HCT116 (cell line): ENCODE results near the gene MICALL1. TPM values are rescaled to one million over a fixed set of nuclear protein-coding genes. Genes with fewer than 3 reads are reported as not detected.

ENCODE experiments used
- ATAC-seq: fragments of 200-7000 bp; cut with Tn5 transposase; 2 replicates; pipeline ENCODE4 v1.9.1; 2020; ENCODE audit warnings: mild to moderate bottlenecking, moderate library complexity
- BruUV-seq: library from RNA; stranded (reverse); fragments of 400-500 nt; replicated peaks from 2 replicates; lab custom pipeline; 2021; lab: Mats Ljungman, UMichigan
- CTCF ChIA-PET: fragments of 300-600 bp; sonication (Branson Sonifier 250); formaldehyde crosslinking; loops from one replicate; lab custom pipeline; 2021; ENCODE audit warnings: antibody characterized with exemption; lab: Charles Lee
- POLR2A ChIA-PET: fragments of 300-600, 350-600 bp; sonication (Branson Sonifier 250); formaldehyde crosslinking; loops from one replicate; lab custom pipeline; 2021; ENCODE audit warnings: antibody characterized with exemption; lab: Charles Lee
- RAD21 ChIA-PET, 2 experiments: fragments of 300-600 bp; sonication (Branson Sonifier 250); formaldehyde crosslinking; loops; one replicate each; lab custom pipeline; 2023; ENCODE audit warnings: low total read pairs in 2 of 2; ENCODE audit not compliant: uncharacterized antibody in 2 of 2, unreplicated experiment in 2 of 2, low non-redundant PET in 1 of 2; lab: Charles Lee
- DNase-seq: peaks from one replicate; pipeline ENCODE4 v3.0.0-alpha.2; 2010; ENCODE audit warnings: low read depth, low spot score
- H2AFZ ChIP-seq: fragments of 200-600 bp; shearing (Covaris generic), sonication (generic); 2 replicates; pipeline ENCODE4 v1.6.1; 2017; ENCODE audit warnings: low read depth, mixed run types, mixed read lengths, antibody characterized with exemption, low read length; ENCODE audit not compliant: poor library complexity, severe bottlenecking
- H3K27ac ChIP-seq: 2 replicates; pipeline ENCODE4 v1.5.1; 2012; ENCODE audit warnings: low read depth, low read length
- H3K27me3 ChIP-seq: fragments of 200-600 bp; sonication (generic); 2 replicates; pipeline ENCODE4 v1.6.1; 2016; ENCODE audit warnings: mixed run types, low read length, mixed read lengths; ENCODE audit not compliant: insufficient read depth
- H3K36me3 ChIP-seq, 2 experiments: fragments of 200-500 bp in 1 of 2; fragments of 200-600 bp in 1 of 2; sonication (Bioruptor generic) in 1 of 2; sonication (generic) in 1 of 2; 2 replicates each; pipeline versions ENCODE4 v1.5.1 to v1.6.1; 2014 to 2016; ENCODE audit warnings: low read length in 2 of 2, inconsistent platforms in 1 of 2, mixed read lengths in 1 of 2, mixed run types in 1 of 2; ENCODE audit not compliant: insufficient read depth in 2 of 2, control insufficient read depth in 1 of 2
- H3K4me1 ChIP-seq, 2 experiments: fragments of 200-600 bp in 1 of 2; sonication (generic) in 1 of 2; 2 replicates each; pipeline versions ENCODE4 v1.5.1 to v1.6.1; 2012 to 2017; ENCODE audit warnings: low read length in 2 of 2, inconsistent platforms in 1 of 2, mild to moderate bottlenecking in 1 of 2, mixed read lengths in 1 of 2, mixed run types in 1 of 2, moderate library complexity in 1 of 2; ENCODE audit not compliant: insufficient read depth in 2 of 2, control insufficient read depth in 1 of 2
- H3K4me2 ChIP-seq: fragments of 200-600 bp; sonication (generic); 2 replicates; pipeline ENCODE4 v1.6.1; 2017; ENCODE audit warnings: mixed run types, low read length, mixed read lengths
- H3K4me3 ChIP-seq, 2 experiments: fragments of 200-600 bp in 1 of 2; sonication (generic) in 1 of 2; replicated peaks in 1 of 2; 2 replicates each; pipeline ENCODE4 v1.5.1; 2011 to 2016; ENCODE audit warnings: low read length in 2 of 2, control low read depth in 1 of 2, low read depth in 1 of 2, mild to moderate bottlenecking in 1 of 2, mixed read lengths in 1 of 2, mixed run types in 1 of 2
- H3K79me2 ChIP-seq: fragments of 200-600 bp; sonication (generic); 2 replicates; pipeline ENCODE4 v1.6.1; 2017; ENCODE audit warnings: mild to moderate bottlenecking, mixed run types, low read length, moderate library complexity, mixed read lengths; ENCODE audit not compliant: insufficient read depth
- H3K9ac ChIP-seq: fragments of 200-600 bp; sonication (generic); 2 replicates; pipeline ENCODE4 v1.6.1; 2016; ENCODE audit warnings: low read length, mixed read lengths
- H3K9me2 ChIP-seq: fragments of 200-600 bp; sonication (generic), shearing (Covaris generic); 2 replicates; pipeline ENCODE4 v1.6.1; 2017; ENCODE audit warnings: mixed run types, mild to moderate bottlenecking, moderate library complexity; ENCODE audit not compliant: insufficient read depth
- H3K9me3 ChIP-seq, 2 experiments: fragments of 200-500 bp in 1 of 2; fragments of 200-600 bp in 1 of 2; sonication (Bioruptor generic) in 1 of 2; sonication (generic) in 1 of 2; 2 replicates each; pipeline ENCODE4 v1.6.1; 2014 to 2017; ENCODE audit warnings: low read length in 2 of 2, mixed read lengths in 2 of 2, inconsistent platforms in 1 of 2, low read depth in 1 of 2, mild to moderate bottlenecking in 1 of 2, mixed run types in 1 of 2, moderate library complexity in 1 of 2; ENCODE audit not compliant: control insufficient read depth in 1 of 2, insufficient read depth in 1 of 2
- H4K20me1 ChIP-seq: fragments of 200-600 bp; sonication (generic), shearing (Covaris generic); 2 replicates; pipeline ENCODE4 v1.6.1; 2017; ENCODE audit warnings: mixed run types, mild to moderate bottlenecking, moderate library complexity; ENCODE audit not compliant: insufficient read depth
- CTCF ChIP-seq, 3 experiments: fragments of 200-600 bp in 1 of 3; sonication (generic) in 1 of 3; IDR thresholded peaks in 2 of 3; conservative IDR thresholded peaks in 1 of 3; 2 replicates each; pipeline ENCODE4 v1.5.1; 2012 to 2017; ENCODE audit warnings: low read depth in 2 of 3, low read length in 2 of 3, antibody characterized with exemption in 1 of 3, borderline replicate concordance in 1 of 3, control low read depth in 1 of 3, mild to moderate bottlenecking in 1 of 3, mixed read lengths in 1 of 3, mixed run types in 1 of 3, moderate library complexity in 1 of 3; ENCODE audit not compliant: insufficient read depth in 1 of 3
- EGR1 ChIP-seq: IDR thresholded peaks from 2 replicates; pipeline ENCODE4 v1.6.1; 2012; ENCODE audit warnings: low read depth
- FOSL1 ChIP-seq: IDR thresholded peaks from 2 replicates; pipeline ENCODE4 v1.6.1; 2012; ENCODE audit warnings: low read depth
- TCF7L2 ChIP-seq: IDR thresholded peaks from 2 replicates; pipeline ENCODE4 v1.7.0; 2011; ENCODE audit warnings: borderline replicate concordance, inconsistent platforms; ENCODE audit not compliant: insufficient read depth, insufficient read length; ENCODE audit errors: extremely low read depth
- YY1 ChIP-seq: IDR thresholded peaks from 2 replicates; pipeline ENCODE4 v1.6.1; 2011; ENCODE audit warnings: low read length, low read depth, moderate library complexity, mild to moderate bottlenecking; ENCODE audit not compliant: insufficient replicate concordance; ENCODE audit errors: extremely low read depth
- intact Hi-C: fragments of 100-400 bp; cut with micrococcal nuclease; formaldehyde crosslinking; loops from 2 replicates; pipeline ENCODE4 v1.10.0; 2022
- total RNA-seq: library from RNA; stranded (reverse); gene quantifications from one replicate; pipeline ENCODE4 v1.2.1, GENCODE V29; 2021; ENCODE audit not compliant: unreplicated experiment

MICALL1 gene
- total RNA-seq, 1 experiment from 2014 or later: 35.2 TPM

GRCh38 chr22:37929390-37929789, 23.3 kb downstream of the MICALL1 start:
- peaks cover 18 to 20% of the 10 kb centered on the region in 2 experiments; a peak in 2 of 4 replicates for H3K36me3 ChIP-seq
- H3K4me3 ChIP-seq: no peak overlapping the region
- TF ChIP-seq TCF7L2: no peak
- TF ChIP-seq FOSL1: no peak
- no peak for TF ChIP-seq CTCF (IDR thresholded peaks at IDR 0.05 in 2 of 3, conservative IDR thresholded peaks at IDR 0.05 in 1 of 3; ENCODE audit: borderline replicate concordance in 1 of 3, insufficient read depth in 1 of 3, low read depth in 2 of 3, low read length in 2 of 3)
- TF ChIP-seq YY1: no peak
- TF ChIP-seq, all 23 proteins: peak for 0
- intact Hi-C loops: no loop called here
- RAD21 ChIA-PET: no interaction called here
- H3K27me3 ChIP-seq: no peaks in the 10 kb centered on the region
- H3K9me2 ChIP-seq: no peaks in the 10 kb centered on the region
- CTCF ChIA-PET: no interaction called here
- POLR2A ChIA-PET: no interaction called here
- H3K27ac ChIP-seq: no peak overlapping the region
- H3K4me1 ChIP-seq: peaks cover 13 to 17% of the 10 kb centered on the region in 2 experiments
- no peaks in the 10 kb centered on the region for H4K20me1 ChIP-seq
- H3K4me2 ChIP-seq: no peak overlapping the region
- H3K9me3 ChIP-seq: no peaks in the 10 kb centered on the region
- no peak overlapping the region for H3K9ac ChIP-seq
- DNase-seq (no peak), ATAC-seq (no peak)
- H2AFZ ChIP-seq: no peak overlapping the region
- no peaks in the 10 kb centered on the region for H3K79me2 ChIP-seq
- no TSS peak for BruUV-seq

- Histone ChIP-seq H3K36me3 (peaks cover 18 to 20% of the 10 kb centered on the region in 2 experiments; a peak in 2 of 4 replicates), H3K27ac (no peak overlapping the region)
Measured at GRCh38 chr22:37930270-37930951, 24.3 kb downstream of the MICALL1 start.

More at GRCh38 chr22:37930270-37930951, 24.3 kb downstream of the MICALL1 start:
- Histone ChIP-seq H3K9me3 (no peaks in the 10 kb centered on the region), H3K27me3 (no peaks in the 10 kb centered on the region), H3K4me2 (no peak overlapping the region), H4K20me1 (no peaks in the 10 kb centered on the region), H3K4me1 (peaks cover 13 to 18% of the 10 kb centered on the region in 2 experiments), H3K4me3 (no peak overlapping the region), H3K9me2 (no peaks in the 10 kb centered on the region), H3K79me2 (no peaks in the 10 kb centered on the region), H2AFZ (no peak overlapping the region), H3K9ac (no peak overlapping the region)
- ChIA-PET RAD21 (no interaction called here), POLR2A (no interaction called here), CTCF (interaction anchor here (1.0 kb wide), 1 partner anchor 116 kb away, joined by 3 read pairs; no protein-coding TSS in a partner anchor)
- DNase-seq (no peak), ATAC-seq (peak; percentile 37)
- TF ChIP-seq CTCF (IDR thresholded peaks at IDR 0.05 in 2 of 3, conservative IDR thresholded peaks at IDR 0.05 in 1 of 3; ENCODE audit: borderline replicate concordance in 1 of 3, insufficient read depth in 1 of 3, low read depth in 2 of 3, low read length in 2 of 3) (peak; percentile 20 to 60 (median 48); a peak in 5 of 6 replicates), EGR1 (no peak)
- no TSS peak for BruUV-seq
- intact Hi-C loops: loop anchor here (10.0 kb wide), 1 partner anchor 46 kb away; no protein-coding TSS in a partner anchor
